WI38 (cell line): ENCODE measurements around the gene TM9SF1.
A peak's percentile ranks its signal among the peaks of the same experiment; 100 is the strongest.
"Not testable (repeated sequence)": the region's sequence is repeated elsewhere in the genome, so short reads cannot be mapped to it uniquely, and the experiment has no call there.

Experiments
- H3K4me3 ChIP-seq: 2 replicates; pipeline ENCODE4 v1.5.1; 2011; ENCODE audit warnings: low read depth, mild to moderate bottlenecking, control low read depth, low read length
- CTCF ChIP-seq: IDR thresholded peaks from 2 replicates; pipeline ENCODE4 v1.5.1; 2012; ENCODE audit warnings: low read depth, mild to moderate bottlenecking, control low read depth, low read length

TM9SF1 gene

GRCh38 chr14:24232121-24232644 lies 36.9 kb upstream of the TM9SF1 start, which contains the start of gene NEDD8:
Gene NEDD8, minus strand, starts transcription at chr14:24232367. Its CDS starts 100 bp downstream, at chr14:24232267.
- TF ChIP-seq CTCF = no peak
- peak within 1 kb of the TSS; percentile 95 for H3K4me3 ChIP-seq

DNA sequence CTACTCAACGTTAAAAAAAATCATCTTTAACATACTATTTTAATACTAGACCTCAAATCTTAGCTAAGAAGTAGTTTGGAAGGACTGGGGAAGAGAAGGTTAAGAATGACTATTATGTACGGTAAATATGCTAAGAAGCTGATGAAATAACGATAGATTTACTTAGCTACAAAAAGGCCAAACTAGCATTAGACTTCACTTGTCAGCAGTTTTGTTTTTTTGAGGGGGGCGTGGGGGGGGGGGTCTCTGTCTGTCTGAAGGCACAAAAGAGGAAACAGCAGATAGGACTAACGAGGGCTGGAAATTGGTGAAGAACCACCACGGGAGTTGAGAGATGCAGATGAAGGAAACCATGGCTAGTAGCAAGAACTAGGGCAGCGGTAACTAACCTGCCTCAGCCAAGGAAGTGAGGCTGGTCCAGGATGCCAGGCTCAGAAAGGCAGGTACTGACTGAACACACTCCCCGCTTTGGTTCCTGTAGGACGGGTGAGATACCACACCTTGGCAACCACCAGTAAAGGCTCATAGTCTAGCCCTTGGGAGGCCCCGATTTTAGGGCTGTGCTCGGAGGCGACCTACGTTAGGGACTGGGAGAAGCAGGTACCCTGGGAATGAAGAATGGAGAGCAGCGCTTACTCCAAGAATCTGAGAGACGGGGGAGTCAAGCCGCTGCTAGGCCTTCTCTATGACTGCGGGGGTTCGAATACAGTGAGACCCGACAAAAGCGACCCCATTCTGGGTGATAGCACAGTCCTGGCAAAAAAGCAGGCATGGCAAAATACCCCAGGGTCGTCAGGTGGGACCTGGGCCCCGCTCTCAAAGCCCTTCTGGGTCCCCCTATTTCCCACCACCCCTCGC lies 36.3 kb upstream of the TM9SF1 start:
- H3K4me3 ChIP-seq = peak overlapping the region; percentile 95
- TF ChIP-seq CTCF = no peak

- no peak for TF ChIP-seq CTCF
- no peak overlapping the region for H3K4me3 ChIP-seq
Observed at GRCh38 chr14:24228902-24229301, 33.7 kb upstream of the TM9SF1 start.

- no peak for TF ChIP-seq CTCF
Observed at GRCh38 chr14:24226473-24226872, 31.2 kb upstream of the TM9SF1 start.

DNA sequence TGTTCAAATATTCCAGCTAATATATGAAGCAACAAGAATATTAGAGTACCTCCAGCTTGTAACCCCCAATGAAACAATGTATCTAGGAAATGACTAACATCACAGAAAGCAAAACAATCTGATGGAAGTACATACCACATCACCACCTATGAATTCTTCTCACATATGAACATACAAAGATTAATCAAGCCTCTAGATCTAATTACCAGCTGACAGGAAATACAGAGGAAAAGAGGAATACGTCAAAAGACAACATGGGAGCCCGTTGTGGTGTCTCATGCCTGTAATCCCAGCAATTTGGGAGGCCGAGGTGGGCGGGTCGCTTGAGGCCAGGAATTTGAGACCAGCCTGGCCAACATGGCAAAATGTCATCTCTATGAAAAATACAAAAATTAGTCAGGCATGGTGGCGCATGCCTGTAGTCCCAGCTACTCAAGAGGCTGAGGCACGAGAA lies 29.4 kb upstream of the TM9SF1 start:
- TF ChIP-seq CTCF = no peak
- no peak overlapping the region for H3K4me3 ChIP-seq

More at GRCh38 chr14:24226473-24226872, 31.2 kb upstream of the TM9SF1 start:
- H3K4me3 ChIP-seq = no peak overlapping the region

GRCh38 chr14:24222987-24223386 lies 27.7 kb upstream of the TM9SF1 start:
- H3K4me3 ChIP-seq = not testable (repeated sequence)

GRCh38 chr14:24219521-24219920 lies 24.3 kb upstream of the TM9SF1 start:
- H3K4me3 ChIP-seq = no peak overlapping the region
- no peak for TF ChIP-seq CTCF
